H9 (cell line): ENCODE results near the gene FHL2. TPM values are rescaled to one million over a fixed set of nuclear protein-coding genes. Genes with fewer than 3 reads are reported as not detected.

Source experiments
- DNase-seq: peaks from one replicate; pipeline ENCODE4 v3.0.0-alpha.2; 2017
- H2AFZ ChIP-seq: one replicate; pipeline ENCODE4 v1.6.1; 2013; ENCODE audit warnings: mild to moderate bottlenecking, low read length, control low read depth, moderate library complexity
- H2AK5ac ChIP-seq: 2 replicates; pipeline ENCODE4 v1.6.1; 2013; ENCODE audit warnings: low read length, control low read depth, mixed read lengths; ENCODE audit not compliant: insufficient read length
- H2BK120ac ChIP-seq: one replicate; pipeline ENCODE4 v1.6.1; 2013; ENCODE audit warnings: low read depth, mild to moderate bottlenecking, low read length, control low read depth, inconsistent platforms; ENCODE audit not compliant: poor library complexity, severe bottlenecking
- H2BK12ac ChIP-seq: 2 replicates; pipeline ENCODE4 v1.6.1; 2013; ENCODE audit warnings: low read length, control low read depth, mixed read lengths, low read depth; ENCODE audit not compliant: insufficient read length
- H2BK15ac ChIP-seq: 2 replicates; pipeline ENCODE4 v1.6.1; 2013; ENCODE audit warnings: low read depth, low read length, control low read depth
- H2BK20ac ChIP-seq: one replicate; pipeline ENCODE4 v1.6.1; 2013; ENCODE audit warnings: low read depth, mild to moderate bottlenecking, low read length, control low read depth, inconsistent platforms; ENCODE audit not compliant: poor library complexity, severe bottlenecking
- H2BK5ac ChIP-seq: 2 replicates; pipeline ENCODE4 v1.6.1; 2013; ENCODE audit warnings: low read length, control low read depth, mixed read lengths; ENCODE audit not compliant: insufficient read length
- H3K14ac ChIP-seq: 2 replicates; pipeline ENCODE4 v1.6.1; 2013; ENCODE audit warnings: low read length, control low read depth; ENCODE audit not compliant: insufficient read depth
- H3K18ac ChIP-seq: 2 replicates; pipeline ENCODE4 v1.6.1; 2013; ENCODE audit warnings: low read depth, mild to moderate bottlenecking, mixed read lengths, low read length, control low read depth; ENCODE audit not compliant: insufficient read length
- H3K23ac ChIP-seq: 2 replicates; pipeline ENCODE4 v1.6.1; 2013; ENCODE audit warnings: low read length, control low read depth, mixed read lengths, low read depth; ENCODE audit not compliant: insufficient read length
- H3K23me2 ChIP-seq: 2 replicates; pipeline ENCODE4 v1.6.1; 2013; ENCODE audit warnings: low read depth, mild to moderate bottlenecking, mixed read lengths, low read length, control low read depth; ENCODE audit not compliant: insufficient read length, poor library complexity, severe bottlenecking
- H3K27ac ChIP-seq: 2 replicates; pipeline ENCODE4 v1.5.1; 2013; ENCODE audit warnings: low read length, control low read depth, mixed read lengths, low read depth; ENCODE audit not compliant: insufficient read length
- H3K27me3 ChIP-seq: 2 replicates; pipeline ENCODE4 v1.6.1; 2013; ENCODE audit warnings: low read length, control low read depth, inconsistent platforms; ENCODE audit not compliant: insufficient read depth
- H3K4ac ChIP-seq: 2 replicates; pipeline ENCODE4 v1.6.1; 2013; ENCODE audit warnings: low read depth, mild to moderate bottlenecking, control low read depth, inconsistent platforms, low read length, moderate library complexity
- H3K4me1 ChIP-seq: 2 replicates; pipeline ENCODE4 v1.6.1; 2013; ENCODE audit warnings: low read length, control low read depth, inconsistent platforms; ENCODE audit not compliant: insufficient read depth
- H3K4me2 ChIP-seq: 2 replicates; pipeline ENCODE4 v1.6.1; 2013; ENCODE audit warnings: low read length, control low read depth, mixed read lengths; ENCODE audit not compliant: insufficient read length, insufficient read depth
- H3K56ac ChIP-seq: 2 replicates; pipeline ENCODE4 v1.6.1; 2013; ENCODE audit warnings: low read depth, mild to moderate bottlenecking, mixed read lengths, low read length, control low read depth; ENCODE audit not compliant: insufficient read length
- H3K79me1 ChIP-seq: 2 replicates; pipeline ENCODE4 v1.6.1; 2013; ENCODE audit warnings: low read depth, mild to moderate bottlenecking, moderate library complexity, low read length, control low read depth, inconsistent platforms; ENCODE audit not compliant: insufficient read depth, poor library complexity, severe bottlenecking
- H3K79me2 ChIP-seq: 2 replicates; pipeline ENCODE4 v1.6.1; 2013; ENCODE audit warnings: low read length, control low read depth, inconsistent platforms; ENCODE audit not compliant: insufficient read depth
- H3K9ac ChIP-seq: 2 replicates; pipeline ENCODE4 v1.6.1; 2013; ENCODE audit warnings: low read length, control low read depth, mixed read lengths; ENCODE audit not compliant: insufficient read length; ENCODE audit errors: extremely low read depth
- H3K9me3 ChIP-seq: one replicate; pipeline ENCODE4 v1.6.1; 2013; ENCODE audit warnings: low read depth, low read length, inconsistent platforms; ENCODE audit not compliant: control insufficient read depth
- H3T11ph ChIP-seq: one replicate; pipeline ENCODE4 v1.6.1; 2013; ENCODE audit warnings: mild to moderate bottlenecking, low read length, control low read depth, inconsistent platforms
- H4K20me1 ChIP-seq: one replicate; pipeline ENCODE4 v1.6.1; 2013; ENCODE audit not compliant: control insufficient read depth, insufficient read length, insufficient read depth
- H4K5ac ChIP-seq: 2 replicates; pipeline ENCODE4 v1.6.1; 2013; ENCODE audit warnings: low read depth, mild to moderate bottlenecking, mixed read lengths, low read length, control low read depth; ENCODE audit not compliant: insufficient read length
- H4K8ac ChIP-seq: replicated peaks from 2 replicates; pipeline ENCODE4 v1.6.1; 2013; ENCODE audit warnings: low read length, control low read depth, mixed read lengths, low read depth; ENCODE audit not compliant: insufficient read length
- H4K91ac ChIP-seq: 2 replicates; pipeline ENCODE4 v1.6.1; 2013; ENCODE audit warnings: low read depth, mild to moderate bottlenecking, moderate library complexity, mixed read lengths, low read length, control low read depth; ENCODE audit not compliant: insufficient read length
- H3K27ac Mint-ChIP-seq, 3 experiments: 2 replicates in 2 of 3; 3 replicates in 1 of 3; pipeline ENCODE4 v1.8.0; 2020 to 2021; ENCODE audit warnings: mixed read lengths in 3 of 3, mild to moderate bottlenecking in 1 of 3, moderate library complexity in 1 of 3
- H3K27me3 Mint-ChIP-seq: 2 replicates; pipeline ENCODE4 v1.8.0; 2021; ENCODE audit warnings: low read depth, mild to moderate bottlenecking, moderate library complexity, mixed read lengths
- H3K36me3 Mint-ChIP-seq, 3 experiments: 2 replicates in 2 of 3; 3 replicates in 1 of 3; pipeline ENCODE4 v1.8.0; 2020 to 2021; ENCODE audit warnings: low read depth in 3 of 3, mixed read lengths in 3 of 3; ENCODE audit not compliant: insufficient read depth in 1 of 3
- H3K4me1 Mint-ChIP-seq, 2 experiments: 2 replicates each; pipeline ENCODE4 v1.8.0; 2020; ENCODE audit warnings: mixed read lengths in 2 of 2
- H3K4me3 Mint-ChIP-seq, 2 experiments: 2 replicates in 1 of 2; 3 replicates in 1 of 2; pipeline ENCODE4 v1.8.0; 2020 to 2021; ENCODE audit warnings: mild to moderate bottlenecking in 2 of 2, mixed read lengths in 2 of 2, moderate library complexity in 1 of 2
- H3K9me3 Mint-ChIP-seq, 2 experiments: 2 replicates in 1 of 2; 3 replicates in 1 of 2; pipeline ENCODE4 v1.8.0; 2020; ENCODE audit warnings: mild to moderate bottlenecking in 2 of 2, mixed read lengths in 2 of 2, moderate library complexity in 1 of 2
- WGBS: extraction: QIAGEN DNeasy Blood & Tissue Kit; methylation state at CpG from one replicate; pipeline ENCODE4 v1.1.7; 2013; ENCODE audit warnings: missing lambda C conversion rate, low lambda C conversion rate, mixed read lengths; ENCODE audit not compliant: insufficient read length; ENCODE audit errors: extremely low coverage; 5-methylcytosine and 5-hydroxymethylcytosine counted together
- total RNA-seq: library from RNA; stranded (reverse); gene quantifications from 2 replicates; pipeline ENCODE4 v1.2.1, GENCODE V29; 2021
- TF ChIP-seq, protein P1 (sequence below): fragments of 200-600 bp; sonication (generic); conservative IDR thresholded peaks from 3 replicates; pipeline ENCODE4 v1.8.0; 2021; ENCODE audit warnings: antibody characterized with exemption, mild to moderate bottlenecking

The FHL2 gene
- total RNA-seq, 1 experiment from 2014 or later = 34.9 TPM

DNA sequence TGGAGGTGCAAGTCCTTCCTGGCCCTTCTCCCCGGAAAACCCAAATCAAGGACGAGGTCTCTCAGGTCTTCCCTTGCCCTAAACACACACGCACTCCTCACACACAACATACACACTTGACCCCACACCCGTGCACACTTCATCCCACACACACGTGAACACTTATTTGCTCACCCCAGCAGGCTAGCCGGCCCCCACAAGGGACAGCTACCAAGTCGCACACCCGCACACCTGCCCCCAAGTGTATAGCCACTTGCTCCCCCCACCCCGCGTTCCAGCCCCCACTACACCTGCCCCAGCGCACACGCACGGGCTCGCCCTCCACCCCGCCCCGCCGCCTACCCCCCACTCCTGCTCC is 69.7 kb downstream of the FHL2 start:
- H3K4me2 ChIP-seq = peak overlapping the region; percentile 52
- H3K79me1 ChIP-seq = no peaks in the 10 kb centered on the region
- no peak overlapping the region for H2BK20ac ChIP-seq
- no peak overlapping the region for H2AFZ ChIP-seq
- no peak overlapping the region for H2BK5ac ChIP-seq
- no peaks in the 10 kb centered on the region for H3K9me3 Mint-ChIP-seq
- H3K4me1 ChIP-seq = peaks cover 10% of the 10 kb centered on the region; the same call in 1 of the 2 replicates
- no peak overlapping the region for H4K8ac ChIP-seq
- H3K4me3 Mint-ChIP-seq = peak overlapping the region; percentile 88 to 89
- H3K27ac Mint-ChIP-seq = peak overlapping the region; percentile 6 to 90 (median 10); a peak in 4 of 7 replicates
- H3K23ac ChIP-seq = no peak overlapping the region
- H3K14ac ChIP-seq = peak overlapping the region; percentile 3; the same call in 1 of the 2 replicates
- peaks cover 33 to 35% of the 10 kb centered on the region in 2 experiments for H3K4me1 Mint-ChIP-seq
- no peak overlapping the region for H2BK15ac ChIP-seq
- H3K79me2 ChIP-seq = peaks cover 7% of the 10 kb centered on the region; the same call in 1 of the 2 replicates
- no peaks in the 10 kb centered on the region for H4K20me1 ChIP-seq
- peak overlapping the region; percentile 9 for H3K18ac ChIP-seq
- no peak overlapping the region for H2BK12ac ChIP-seq
- peaks cover 12% of the 10 kb centered on the region for H3K23me2 ChIP-seq
- TF ChIP-seq, protein P1, sequence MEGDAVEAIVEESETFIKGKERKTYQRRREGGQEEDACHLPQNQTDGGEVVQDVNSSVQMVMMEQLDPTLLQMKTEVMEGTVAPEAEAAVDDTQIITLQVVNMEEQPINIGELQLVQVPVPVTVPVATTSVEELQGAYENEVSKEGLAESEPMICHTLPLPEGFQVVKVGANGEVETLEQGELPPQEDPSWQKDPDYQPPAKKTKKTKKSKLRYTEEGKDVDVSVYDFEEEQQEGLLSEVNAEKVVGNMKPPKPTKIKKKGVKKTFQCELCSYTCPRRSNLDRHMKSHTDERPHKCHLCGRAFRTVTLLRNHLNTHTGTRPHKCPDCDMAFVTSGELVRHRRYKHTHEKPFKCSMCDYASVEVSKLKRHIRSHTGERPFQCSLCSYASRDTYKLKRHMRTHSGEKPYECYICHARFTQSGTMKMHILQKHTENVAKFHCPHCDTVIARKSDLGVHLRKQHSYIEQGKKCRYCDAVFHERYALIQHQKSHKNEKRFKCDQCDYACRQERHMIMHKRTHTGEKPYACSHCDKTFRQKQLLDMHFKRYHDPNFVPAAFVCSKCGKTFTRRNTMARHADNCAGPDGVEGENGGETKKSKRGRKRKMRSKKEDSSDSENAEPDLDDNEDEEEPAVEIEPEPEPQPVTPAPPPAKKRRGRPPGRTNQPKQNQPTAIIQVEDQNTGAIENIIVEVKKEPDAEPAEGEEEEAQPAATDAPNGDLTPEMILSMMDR = no peak
- H3T11ph ChIP-seq = no peak overlapping the region
- H4K5ac ChIP-seq = no peak overlapping the region
- no peak overlapping the region for H2BK120ac ChIP-seq
- peak overlapping the region; percentile 71 for H3K9ac ChIP-seq
- H3K27me3 Mint-ChIP-seq = peaks cover 3% of the 10 kb centered on the region; the same call in 1 of the 2 replicates
- no peak overlapping the region for H3K4ac ChIP-seq
- H3K36me3 Mint-ChIP-seq = peaks cover 0 to 3% (median 0%) of the 10 kb centered on the region in 3 experiments; a peak in 4 of 7 replicates
- H2AK5ac ChIP-seq = no peak overlapping the region
- no peaks in the 10 kb centered on the region for H3K9me3 ChIP-seq
- no peak overlapping the region for H3K56ac ChIP-seq
- no peak overlapping the region for H3K27ac ChIP-seq
- H4K91ac ChIP-seq = no peak overlapping the region
- no peaks in the 10 kb centered on the region for H3K27me3 ChIP-seq
- WGBS = no CpG with 5 or more reads among the region's 17 CpGs
- no peak for DNase-seq
